C4-2B (cell line): Measurements from ENCODE around the gene FUOM.

Experiments used
- H3K27ac ChIP-seq: fragments of 450-650 bp; 2 replicates; pipeline ENCODE4 v1.5.1; 2017
- CTCF ChIP-seq: fragments of 450-650 bp; conservative IDR thresholded peaks from 2 replicates; pipeline ENCODE4 v1.5.1; 2017; ENCODE audit warnings: mild to moderate bottlenecking
- ZFX ChIP-seq: fragments of 450-650 bp; IDR thresholded peaks from 2 replicates; pipeline ENCODE4 v1.6.1; 2017

Gene FUOM

GRCh38 chr10:133338080-133339071 is 19.4 kb downstream of the FUOM start:
- no peak overlapping the region for H3K27ac ChIP-seq
- TF ChIP-seq ZFX (no peak), CTCF (no peak)

DNA sequence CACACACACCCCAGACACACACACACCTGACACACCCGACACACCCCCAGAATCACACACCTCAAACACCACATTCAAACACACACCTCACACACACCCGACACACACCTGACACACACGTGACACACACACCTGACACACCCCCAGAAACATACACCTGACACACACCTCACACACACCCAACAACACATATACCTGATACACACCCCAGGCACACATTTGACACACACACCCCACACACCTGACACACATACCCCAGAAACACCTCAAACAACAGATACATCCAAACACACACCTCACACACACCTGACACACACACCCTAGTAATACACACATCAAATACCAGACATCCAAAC is 20.5 kb downstream of the FUOM start:
- TF ChIP-seq CTCF, result no peak
- TF ChIP-seq ZFX, result no peak
- H3K27ac ChIP-seq, result no peak overlapping the region

- TF ChIP-seq CTCF (no peak), ZFX (no peak)
- no peak within 1 kb of the TSS for H3K27ac ChIP-seq
These were observed 21.0 kb downstream of the FUOM start, which contains the start of gene CALY for GRCh38 chr10:133336577-133337369. Gene CALY (minus strand): TSS chr10:133336896. CDS start chr10:133328989, 7,907 bp downstream.

GRCh38 chr10:133336118-133336576 is 21.7 kb downstream of the FUOM start:
- TF ChIP-seq CTCF (no peak), ZFX (no peak)
- H3K27ac ChIP-seq, result no peak overlapping the region

DNA sequence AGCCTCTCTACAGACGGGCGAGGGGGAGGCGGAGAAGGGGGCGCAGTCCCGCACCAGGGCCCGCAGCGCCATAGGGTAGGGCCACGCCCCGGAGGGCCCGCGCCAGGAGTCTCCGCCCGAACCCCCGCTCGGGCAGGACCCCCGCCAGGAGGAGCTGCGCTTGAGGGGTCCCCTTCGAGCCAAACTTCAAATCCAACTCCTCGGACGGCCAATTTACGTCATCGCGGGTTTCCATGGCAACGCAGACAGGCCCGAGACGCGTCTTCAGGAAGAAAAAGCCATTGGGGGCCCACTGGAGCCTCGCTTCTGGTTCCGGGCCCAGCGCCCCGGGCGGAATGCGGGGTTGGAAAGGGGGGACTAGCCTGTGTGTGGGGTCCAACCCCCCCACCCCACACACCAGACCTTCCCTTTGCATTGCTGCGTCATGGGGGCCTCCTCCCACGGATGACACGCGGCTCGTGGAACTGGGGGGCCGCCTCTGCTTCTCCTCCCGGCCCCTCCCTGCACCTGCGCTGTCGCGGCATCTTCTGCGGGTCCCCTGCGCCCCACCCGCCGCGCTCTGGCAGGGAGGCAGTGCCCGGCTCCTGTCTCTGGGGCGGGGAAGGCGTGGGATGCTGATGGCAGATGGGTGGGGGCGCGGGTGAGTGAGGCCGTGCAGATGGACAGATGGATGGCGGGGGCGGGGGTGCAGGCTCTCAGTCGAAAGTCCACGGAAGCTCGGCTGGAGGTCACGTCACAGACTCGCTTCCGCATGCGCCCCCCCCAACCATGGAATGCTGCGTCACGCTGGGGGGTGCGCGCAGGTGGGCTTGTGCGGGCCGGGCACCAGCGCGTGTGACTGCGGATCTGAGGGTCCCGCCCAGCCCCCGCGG is 22.3 kb downstream of the FUOM start:
- H3K27ac ChIP-seq, result no peak overlapping the region
- TF ChIP-seq CTCF (no peak), ZFX (no peak)

GRCh38 chr10:133334503-133335245 is 23.1 kb downstream of the FUOM start:
- H3K27ac ChIP-seq, result no peak overlapping the region
- TF ChIP-seq CTCF (no peak), ZFX (no peak)
